Measurements from ENCODE around the gene NARS2.

Gene NARS2

DNA sequence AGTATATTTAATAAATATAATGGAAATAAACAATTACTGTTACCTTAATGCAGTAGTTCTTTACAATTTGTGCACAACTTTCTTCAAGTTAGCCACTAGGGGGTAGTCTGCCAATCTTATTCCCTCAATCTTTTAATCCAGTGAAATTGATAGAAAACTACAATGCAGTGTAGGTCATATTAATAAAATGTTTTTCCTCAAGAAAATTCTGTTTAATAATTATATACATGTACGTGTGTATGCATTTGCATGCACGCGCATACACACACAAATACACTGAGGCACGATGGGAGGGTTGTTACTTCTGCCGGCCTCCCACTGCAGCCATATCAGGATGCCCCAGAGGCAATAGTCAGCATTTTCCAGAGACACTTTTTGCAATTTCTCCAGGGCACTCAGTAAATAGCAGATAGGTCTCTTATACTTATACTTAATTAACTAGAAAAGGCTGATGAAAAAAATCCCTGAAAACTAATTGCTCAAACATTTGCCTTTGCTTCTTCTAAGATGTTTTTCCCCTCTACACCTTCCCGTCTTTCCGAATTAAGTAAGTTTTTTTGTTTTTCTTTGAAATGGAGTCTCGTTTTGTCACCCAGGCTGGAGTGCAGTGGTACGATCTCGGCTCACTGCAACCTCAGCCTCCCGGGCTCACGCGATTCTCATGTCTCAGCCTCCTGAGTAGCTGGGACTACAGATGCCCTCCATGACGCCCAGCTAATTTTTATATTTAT, 160.2 kb downstream of the NARS2 start:
- peak; percentile 54 for DNase-seq (ENCODE audit: low spot score)

DNA sequence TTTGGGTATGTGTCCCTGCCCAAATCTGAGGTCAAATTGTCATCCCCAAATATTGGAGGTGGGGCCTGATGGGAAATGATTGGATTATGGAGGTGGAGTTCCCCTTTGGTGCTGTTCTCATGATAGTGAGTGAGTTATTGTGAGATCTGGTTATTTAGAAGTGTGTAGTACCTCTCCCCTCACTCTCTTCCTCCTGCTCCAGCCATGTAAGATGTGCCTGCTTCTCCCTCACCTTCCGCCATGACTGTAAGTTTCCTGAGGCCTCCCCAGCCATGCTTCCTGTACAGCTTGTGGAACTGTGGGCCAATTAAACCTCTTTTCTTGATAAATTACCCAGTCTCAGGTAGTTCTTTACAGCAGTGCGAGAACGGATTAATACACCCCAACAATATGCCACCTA, 166.0 kb downstream of the NARS2 start:
- no peak for DNase-seq (ENCODE audit: low spot score)

DNA sequence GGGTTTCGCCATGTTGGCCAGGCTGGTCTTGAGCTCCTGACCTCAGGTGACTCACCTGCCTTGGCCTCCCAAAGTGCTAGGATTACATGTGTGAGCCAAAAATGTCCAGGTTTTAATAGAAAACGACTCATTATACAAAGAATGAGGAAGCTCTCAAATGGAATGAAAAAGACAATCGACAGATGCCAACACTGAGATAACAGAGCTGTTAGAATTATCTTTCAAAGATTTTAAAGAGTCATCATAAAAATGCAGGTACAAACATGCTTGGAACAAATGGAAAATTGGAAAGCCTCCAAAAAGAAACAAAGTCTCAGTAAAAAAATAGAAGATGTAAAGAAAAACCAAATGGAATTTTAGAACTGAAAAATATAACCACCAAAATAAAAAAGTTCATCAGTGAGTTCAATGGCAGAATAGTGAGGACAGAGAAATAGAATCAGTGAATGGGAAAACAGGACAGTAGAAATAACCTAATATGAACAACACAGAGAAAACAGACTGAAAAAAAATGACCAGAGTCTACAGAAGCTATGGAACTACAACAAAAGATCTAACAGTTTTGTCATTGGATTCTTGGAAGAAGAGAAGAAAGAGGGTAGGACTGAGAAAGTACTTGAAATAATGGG, 168.0 kb downstream of the NARS2 start:
- no peak for DNase-seq (ENCODE audit: low spot score)

DNA sequence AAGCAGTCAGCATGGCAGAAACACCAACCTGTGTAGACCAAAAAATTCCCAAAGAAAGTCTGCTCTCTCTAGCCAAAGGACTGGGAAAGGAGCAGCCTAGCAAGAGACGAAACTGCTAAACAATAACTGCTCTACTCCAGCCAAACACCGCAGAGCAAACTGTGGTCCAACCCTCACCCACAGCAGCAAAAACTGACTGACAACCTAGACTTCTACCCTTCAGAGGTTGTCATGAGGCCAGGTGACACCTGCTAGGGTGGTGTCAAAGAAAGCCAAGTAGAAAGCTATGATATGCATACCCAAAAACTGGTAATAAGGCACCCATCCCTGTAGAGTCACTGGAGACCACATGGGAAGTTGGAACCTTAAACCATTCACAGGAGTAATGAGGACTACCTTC, 168.9 kb downstream of the NARS2 start:
- DNase-seq (ENCODE audit: low spot score), result no peak

DNA sequence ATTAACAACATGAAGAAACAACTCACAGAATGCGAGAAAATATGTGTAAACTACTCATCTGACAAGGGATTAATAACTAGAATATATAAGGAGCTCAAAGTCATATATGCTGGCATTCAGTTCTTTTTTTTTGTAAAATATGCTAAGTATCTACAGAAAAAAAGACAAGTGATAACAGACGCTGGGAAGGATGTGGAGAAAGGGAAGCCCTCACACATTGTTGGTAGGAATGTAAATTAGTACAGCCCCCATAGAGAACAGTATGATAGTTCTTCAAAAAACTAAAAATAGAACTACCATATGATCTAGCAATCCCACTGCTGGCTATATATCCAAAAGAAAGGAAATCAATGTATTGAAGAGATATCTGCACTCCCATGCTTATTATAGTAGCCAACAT, 170.9 kb downstream of the NARS2 start:
- DNase-seq (ENCODE audit: low spot score), result no peak

DNA sequence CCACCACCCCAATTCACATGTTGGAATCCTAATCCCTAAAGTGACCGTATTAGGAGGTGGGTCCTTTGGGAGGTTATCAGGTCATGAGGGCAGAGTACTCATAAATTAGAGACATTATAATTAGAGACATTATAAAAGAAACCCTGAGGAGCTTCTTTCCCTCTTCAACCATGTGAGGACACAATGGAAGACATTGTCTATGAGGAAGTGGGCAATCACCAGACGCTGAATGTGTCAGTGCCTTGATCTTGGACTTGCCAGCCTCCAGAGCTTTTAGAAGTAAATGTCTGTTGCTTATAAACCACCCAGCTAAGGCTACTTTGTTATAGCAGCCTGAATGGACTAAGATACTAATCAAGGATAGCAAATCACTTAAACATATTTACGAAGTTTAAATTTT, 171.8 kb downstream of the NARS2 start:
- DNase-seq (ENCODE audit: low spot score), result no peak

DNA sequence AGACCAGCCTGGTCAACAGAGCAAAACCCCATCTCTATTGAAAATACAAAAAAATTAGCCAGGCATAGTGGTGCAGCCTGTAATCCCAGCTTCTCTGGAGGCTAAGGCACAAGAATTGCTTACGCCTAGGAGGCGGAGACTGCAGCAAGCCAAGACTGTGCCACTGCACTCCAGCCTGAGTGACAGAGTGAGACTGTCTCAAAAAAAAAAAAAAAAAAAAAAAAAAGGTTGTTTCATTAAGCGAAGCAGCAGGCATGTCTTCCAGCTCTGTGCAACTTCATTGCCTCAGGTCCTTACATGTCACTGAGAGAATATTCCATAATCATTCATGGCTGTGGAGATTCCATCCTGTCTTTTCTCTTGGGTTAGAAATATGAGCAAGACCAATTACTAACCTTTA, 174.0 kb downstream of the NARS2 start:
- no peak for DNase-seq (ENCODE audit: low spot score)

DNA sequence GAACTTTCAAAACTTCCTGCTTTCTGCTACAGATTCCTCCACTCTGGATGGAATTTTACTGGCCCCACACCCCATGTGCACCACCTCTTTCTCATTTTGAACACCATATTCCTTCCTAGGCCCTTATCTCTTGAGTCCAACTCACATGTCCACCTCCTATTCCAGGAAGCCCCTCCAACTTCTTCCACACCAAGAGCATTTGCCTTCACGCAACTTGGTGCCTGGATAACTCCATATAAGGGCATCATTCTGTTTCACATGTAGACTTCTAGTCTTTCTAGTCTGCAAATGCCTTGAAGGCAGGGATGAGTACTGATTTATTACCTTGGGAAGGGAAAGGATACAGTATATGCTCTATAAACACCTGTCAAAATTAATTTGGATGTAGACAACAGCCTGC, 174.5 kb downstream of the NARS2 start:
- DNase-seq (ENCODE audit: low spot score), result no peak

DNA sequence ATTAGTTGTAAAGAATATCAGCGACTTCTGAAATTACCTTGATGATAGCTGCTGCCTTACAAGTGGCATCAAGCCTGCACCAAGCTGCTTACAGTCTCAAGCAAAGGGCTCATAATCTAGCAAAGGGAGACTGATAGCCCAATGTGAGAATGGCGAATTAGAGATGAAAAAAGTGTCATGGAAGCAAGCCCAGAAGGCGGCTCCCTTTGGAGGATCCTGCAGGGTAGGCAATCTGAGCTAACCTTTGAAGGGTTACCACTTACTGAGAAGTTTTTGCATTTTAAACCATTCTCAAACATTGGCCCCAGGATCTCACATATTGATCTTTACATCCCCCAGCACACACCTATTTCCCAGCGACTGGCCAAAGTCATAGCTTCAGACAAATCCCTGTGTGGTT, 175.5 kb downstream of the NARS2 start:
- no peak for DNase-seq (ENCODE audit: low spot score)

DNA sequence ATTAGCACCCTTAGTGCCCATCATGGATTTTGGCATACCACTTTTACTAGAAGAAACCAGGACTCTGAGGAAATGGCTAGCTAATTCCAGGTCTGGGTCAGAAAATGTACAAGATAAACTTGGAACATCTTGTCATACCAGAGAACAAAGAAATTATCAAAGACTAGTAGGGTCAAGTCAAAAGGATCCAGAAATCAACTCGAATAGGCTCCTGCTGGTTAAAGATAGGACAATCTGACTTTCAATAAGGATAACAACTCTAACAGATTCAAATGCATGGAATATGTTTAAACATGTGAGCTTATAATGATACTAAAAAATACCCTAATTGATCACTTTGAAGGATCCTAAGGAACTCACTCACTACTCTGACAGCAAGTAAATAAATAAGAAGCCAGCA, 175.9 kb downstream of the NARS2 start:
- no peak for DNase-seq (ENCODE audit: low spot score)

DNA sequence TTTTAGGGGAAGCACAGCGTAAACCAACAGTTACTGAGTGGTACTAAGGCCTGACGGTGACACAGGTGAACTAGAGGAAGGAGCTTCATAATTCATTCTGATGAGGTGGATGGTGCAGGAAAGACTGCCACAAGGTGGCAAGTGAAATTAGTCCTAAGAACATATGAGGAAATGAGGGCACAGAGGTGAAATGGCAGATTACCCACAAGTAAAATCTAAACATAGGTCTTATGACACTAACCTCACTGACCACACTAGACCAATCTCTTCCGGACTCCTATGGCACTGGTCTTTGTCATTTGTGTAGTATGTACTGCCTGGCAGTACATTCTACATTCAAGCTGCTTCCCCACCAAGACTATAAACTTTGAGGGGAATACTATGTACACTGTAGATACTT, 177.3 kb downstream of the NARS2 start:
- no peak for DNase-seq (ENCODE audit: low spot score)

DNA sequence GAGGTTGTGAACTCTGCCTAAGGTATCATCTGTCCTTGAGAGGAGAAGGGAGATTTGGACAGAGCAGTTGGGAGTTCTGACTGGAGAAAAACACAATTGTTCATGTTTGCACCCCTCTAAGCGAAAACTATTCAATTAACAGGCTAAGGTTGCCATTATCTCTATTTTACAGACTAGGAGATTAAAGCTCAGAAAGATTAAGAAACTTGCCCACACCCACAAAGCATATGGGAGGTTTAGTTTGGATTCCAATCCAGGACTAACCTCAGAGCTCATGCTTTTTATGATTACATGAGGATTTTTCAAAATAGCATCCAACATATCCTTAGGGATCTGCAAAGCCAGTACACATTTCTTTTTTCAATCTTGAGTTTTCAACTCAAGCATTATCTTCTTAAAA, 179.1 kb downstream of the NARS2 start:
- no peak for DNase-seq (ENCODE audit: low spot score)

DNA sequence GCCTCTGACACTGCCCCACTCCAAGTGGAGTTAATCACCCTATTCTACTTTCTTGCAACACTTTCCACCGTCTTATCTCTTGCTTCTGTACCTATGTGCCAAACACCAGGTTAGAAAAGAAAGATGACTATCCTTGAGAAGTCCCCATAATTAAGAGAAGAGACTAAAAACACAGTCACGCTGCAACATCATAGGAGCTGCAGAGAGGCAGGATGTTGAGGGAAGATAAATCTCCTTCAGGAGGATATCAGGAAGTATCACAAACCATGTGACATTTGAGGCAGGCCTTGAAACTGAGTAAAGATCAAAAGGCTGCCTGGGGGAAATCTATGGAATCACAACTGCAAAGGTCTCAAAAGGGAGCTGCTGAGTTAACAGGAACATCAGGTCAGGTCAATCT, 181.8 kb downstream of the NARS2 start:
- DNase-seq (ENCODE audit: low spot score), result no peak

DNA sequence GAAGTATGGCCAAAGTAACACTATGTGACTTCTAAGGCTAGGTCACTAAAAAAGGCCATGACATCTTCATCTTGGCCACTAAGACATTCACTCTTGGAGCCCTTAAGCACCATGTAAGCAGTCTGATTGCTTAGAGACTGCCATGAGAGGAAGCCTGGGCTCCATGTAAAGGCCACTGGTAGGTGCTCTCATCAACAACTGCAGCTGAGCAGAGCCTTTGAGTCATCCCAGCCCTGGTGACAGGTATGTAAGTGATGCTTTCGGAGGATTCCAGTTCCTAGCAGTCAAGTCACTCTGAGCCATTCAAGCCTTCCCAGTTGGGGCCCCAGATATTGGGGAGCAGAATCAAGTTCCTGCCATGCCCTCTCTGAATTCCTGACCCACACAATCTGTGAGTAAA, 183.2 kb downstream of the NARS2 start:
- no peak for DNase-seq (ENCODE audit: low spot score)

DNA sequence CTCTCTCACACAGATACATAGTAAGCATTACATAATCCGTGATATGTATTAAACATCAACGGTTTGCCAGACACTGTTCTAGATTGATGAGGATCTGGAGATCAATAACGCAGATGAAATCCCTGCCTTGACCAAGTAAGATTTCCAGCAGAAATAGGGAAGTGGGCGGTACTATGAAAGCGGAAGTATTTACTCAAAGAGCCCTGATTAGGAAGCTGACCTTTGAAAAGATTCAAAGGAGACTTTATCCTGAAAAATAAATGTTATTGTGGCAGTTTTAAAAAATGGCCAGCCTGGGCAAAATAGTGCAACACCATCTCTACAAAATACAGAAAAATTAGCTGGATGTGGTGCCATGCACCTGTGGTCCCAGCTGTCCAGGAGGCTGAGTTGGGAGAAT, 183.9 kb downstream of the NARS2 start:
- no peak for DNase-seq (ENCODE audit: low spot score)

DNA sequence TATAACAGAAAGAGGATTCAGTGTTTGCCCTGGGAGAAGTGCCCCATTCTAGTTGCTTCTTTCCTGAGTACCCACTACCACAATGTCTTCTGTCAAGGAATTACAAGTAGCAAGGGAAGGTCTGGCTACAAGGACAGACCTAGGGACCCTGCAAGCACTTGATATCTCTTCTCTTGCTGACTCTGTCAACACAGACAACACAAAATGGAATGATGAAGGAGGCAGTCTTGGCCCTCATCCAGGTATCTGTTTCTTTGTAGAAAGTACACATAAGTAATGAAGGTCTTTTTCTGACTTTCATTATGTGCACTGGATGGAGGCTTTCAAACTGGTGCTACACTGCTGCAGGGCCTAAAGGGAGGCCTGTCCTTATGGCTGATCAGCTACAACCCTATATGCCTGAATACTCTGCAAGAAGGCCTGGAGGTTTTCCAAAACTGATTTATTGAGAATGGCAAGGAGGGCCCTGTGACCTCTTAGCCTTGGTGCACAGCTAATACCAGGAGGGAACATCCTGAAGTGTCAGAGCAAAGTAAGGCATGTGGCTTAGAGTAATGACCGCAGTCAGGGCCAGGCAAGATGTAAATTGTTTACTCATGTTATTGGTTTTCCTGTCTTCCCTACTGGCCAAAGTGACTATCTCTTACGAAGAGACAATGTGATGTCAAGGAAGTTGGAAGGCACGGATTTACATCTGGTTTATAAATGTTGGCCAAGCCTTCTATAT, 188.3 kb downstream of the NARS2 start:
- no peak for DNase-seq (ENCODE audit: low spot score)
